Suprapubic skin (tissue), 4 donors: ENCODE results near the gene STX1B. TPM values are rescaled to one million over a fixed set of nuclear protein-coding genes. Genes with fewer than 3 reads are reported as not detected.
A peak's percentile ranks its signal among the peaks of the same experiment; 100 is the strongest.
"Not testable (repeated sequence)": the region's sequence is repeated elsewhere in the genome, so short reads cannot be mapped to it uniquely, and the experiment has no call there.

Experiments used
- DNase-seq, 2 donors: peaks; one replicate each; pipeline ENCODE4 v3.0.0-alpha.2; 2019; ENCODE audit warnings: low spot score in 2 of 2
- H3K27ac ChIP-seq: fragments of 200-600 bp; sonication (generic); one replicate; pipeline ENCODE4 v1.5.1; 2019
- H3K27me3 ChIP-seq: fragments of 200-600 bp; sonication (generic); one replicate; pipeline ENCODE4 v1.5.1; 2019
- H3K36me3 ChIP-seq: fragments of 200-600 bp; sonication (generic); one replicate; pipeline ENCODE4 v1.5.1; 2019
- H3K4me1 ChIP-seq: fragments of 200-600 bp; sonication (generic); one replicate; pipeline ENCODE4 v1.5.1; 2019
- H3K4me3 ChIP-seq: fragments of 200-600 bp; sonication (generic); one replicate; pipeline ENCODE4 v1.5.1; 2019; ENCODE audit warnings: mild to moderate bottlenecking
- H3K9me3 ChIP-seq: fragments of 200-600 bp; sonication (generic); one replicate; pipeline ENCODE4 v1.5.1; 2019
- CTCF ChIP-seq, 2 donors: fragments of 200-600 bp in 1 of 2; fragments of 450-650 bp in 1 of 2; sonication (generic) in 1 of 2; IDR thresholded peaks; one replicate each; pipeline ENCODE4 v1.5.1; 2016 to 2019; ENCODE audit warnings: antibody characterized with exemption in 2 of 2, mild to moderate bottlenecking in 1 of 2, moderate library complexity in 1 of 2
- EP300 ChIP-seq: sonication (generic); formaldehyde crosslinking; IDR thresholded peaks from one replicate; pipeline ENCODE4 v1.6.1; 2017; ENCODE audit warnings: antibody characterized with exemption
- POLR2AphosphoS5 ChIP-seq, 3 donors: sonication (generic); formaldehyde crosslinking; IDR thresholded peaks; one replicate each; pipeline ENCODE4 v1.6.1; 2017; ENCODE audit warnings: antibody characterized with exemption in 3 of 3
- WGBS: methylation state at CpG from one replicate; pipeline ENCODE4 v1.1.5; 2018; 5-methylcytosine and 5-hydroxymethylcytosine counted together
- total RNA-seq, 4 donors: library from RNA; depleted of rRNA; stranded (reverse); fragments of >200 nt; gene quantifications; one replicate each; pipeline ENCODE4 v1.1.0, GENCODE V29; 2016

The STX1B gene
- total RNA-seq, 4 donors from 2014 or later: 0.55 to 3.5 (median 2.0) TPM

DNA sequence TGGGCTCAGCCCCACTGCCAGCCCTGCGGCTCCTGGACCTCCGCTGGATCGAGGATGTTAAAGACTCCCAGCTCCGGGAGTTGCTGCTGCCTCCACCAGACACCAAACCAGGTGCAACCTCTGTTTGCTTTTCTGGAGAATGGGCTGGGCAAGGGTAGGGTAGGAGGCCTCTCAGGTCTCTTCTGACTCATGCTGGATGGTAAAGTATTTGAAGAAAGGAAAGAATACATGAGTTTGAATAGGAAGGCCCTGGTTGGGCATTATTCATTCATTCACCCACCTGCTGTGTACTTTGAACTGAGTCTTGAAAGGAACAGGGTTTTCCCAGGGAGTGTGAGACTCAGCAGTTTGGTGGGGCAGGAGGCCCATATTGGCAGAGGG is 68.0 kb downstream of the STX1B start:
- TF ChIP-seq CTCF (IDR thresholded peaks at IDR 0.05) (no peak), EP300 (no peak)
- H3K4me3 ChIP-seq: no peak overlapping the region
- no peak for DNase-seq
- peaks cover 24% of the 10 kb centered on the region for H3K36me3 ChIP-seq
- no peaks in the 10 kb centered on the region for H3K27me3 ChIP-seq
- no peak overlapping the region for H3K27ac ChIP-seq
- WGBS: 100% methylated on average over 2 of the region's 4 CpGs
- no peaks in the 10 kb centered on the region for H3K9me3 ChIP-seq
- H3K4me1 ChIP-seq: peaks cover 22% of the 10 kb centered on the region

DNA sequence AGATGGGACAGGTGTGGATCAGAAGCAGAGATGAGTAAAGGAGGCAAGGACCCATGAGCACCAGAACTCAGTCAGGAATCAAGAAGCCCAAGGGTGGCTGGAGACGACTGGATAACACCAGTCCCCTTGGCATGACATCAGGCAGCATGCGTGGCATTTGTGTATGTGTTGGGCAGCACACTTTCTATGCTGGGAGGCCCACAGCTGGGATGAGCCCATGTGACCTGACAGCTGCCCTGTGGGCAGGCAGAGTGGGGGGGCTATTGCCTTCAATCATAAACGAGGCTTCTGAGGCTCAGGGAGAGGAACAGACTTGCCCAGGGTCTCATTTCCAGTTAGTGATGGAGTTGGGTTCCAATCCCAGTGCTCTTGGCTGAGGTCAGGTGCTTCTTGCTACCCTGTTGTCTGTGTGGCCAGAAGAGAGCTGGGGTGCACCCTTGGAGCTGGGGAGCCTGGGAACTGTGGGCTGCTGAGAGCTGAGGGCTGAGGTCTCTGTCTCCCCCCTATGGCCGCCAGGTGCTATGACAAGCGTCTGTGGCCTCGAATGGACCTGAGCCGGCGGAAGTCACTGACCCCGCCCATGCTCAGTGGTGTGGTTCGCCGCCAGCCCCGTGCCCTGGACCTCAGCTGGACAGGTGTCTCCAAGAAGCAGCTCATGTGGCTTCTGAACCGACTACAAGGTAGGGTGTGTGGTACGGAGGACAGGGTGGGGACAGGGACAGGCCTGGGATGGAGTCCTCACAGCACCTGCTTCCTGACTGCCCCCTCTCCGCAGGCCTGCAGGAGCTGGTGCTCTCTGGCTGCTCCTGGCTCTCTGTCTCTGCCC is 68.6 kb downstream of the STX1B start:
- no peak overlapping the region for H3K4me3 ChIP-seq
- H3K27me3 ChIP-seq: no peaks in the 10 kb centered on the region
- H3K9me3 ChIP-seq: no peaks in the 10 kb centered on the region
- H3K27ac ChIP-seq: no peak overlapping the region
- WGBS: 13% methylated on average over 12 of the region's 15 CpGs
- peaks cover 22% of the 10 kb centered on the region for H3K4me1 ChIP-seq
- peaks cover 23% of the 10 kb centered on the region for H3K36me3 ChIP-seq
- peak; percentile 74 to 94 for TF ChIP-seq CTCF (IDR thresholded peaks at IDR 0.05)
- TF ChIP-seq POLR2AphosphoS5 (IDR thresholded peaks at IDR 0.05): no peak
- peak in 1 of 2 donors; percentile 86 for DNase-seq

- H3K27me3 ChIP-seq, H3K4me3 ChIP-seq, DNase-seq, H3K9me3 ChIP-seq, H3K27ac ChIP-seq: not testable (repeated sequence)
- H3K36me3 ChIP-seq: peaks cover 20% of the 10 kb centered on the region
- 91% methylated on average over 8 of the region's 8 CpGs for WGBS
- H3K4me1 ChIP-seq: peaks cover 25% of the 10 kb centered on the region
Measured at GRCh38 chr16:30939571-30939970, 70.9 kb downstream of the STX1B start.

Other genes with a start within 250 kb of the STX1B start
- 1 to 10 TPM; 3.8 to 6.7 (median 5.0) TPM for gene CFAP119, start 248.6 kb downstream of the STX1B start, total RNA-seq
- 10 to 100 TPM; 65.6 to 89.7 (median 76.5) TPM for gene RNF40, start 248.3 kb downstream of the STX1B start, total RNA-seq
- 10 to 100 TPM; 11.5 to 22.9 (median 16.1) TPM for gene ZNF629, start 223.4 kb downstream of the STX1B start, total RNA-seq
- gene BCL7C, start 116.6 kb downstream of the STX1B start, total RNA-seq: 10 to 100 TPM; 32.3 to 47.2 (median 43.9) TPM
- gene CTF1, start 114.0 kb downstream of the STX1B start, total RNA-seq: 1 to 10 TPM in 1 of 4 donors, under 1 TPM in 3; 0.30 to 1.3 (median 0.71) TPM
- 10 to 100 TPM; 21.7 to 28.7 (median 24.5) TPM for gene FBXL19, start 87.1 kb downstream of the STX1B start, total RNA-seq
- gene ORAI3, start 61.6 kb downstream of the STX1B start, total RNA-seq: 10 to 100 TPM; 25.7 to 41.0 (median 32.7) TPM
- gene SETD1A, start 52.9 kb downstream of the STX1B start, total RNA-seq: 10 to 100 TPM; 12.5 to 14.7 (median 13.7) TPM
- gene HSD3B7, start 25.4 kb downstream of the STX1B start, total RNA-seq: 10 to 100 TPM; 13.2 to 20.8 (median 16.0) TPM
- 100 to 1,000 TPM in 1 of 4 donors, 10 to 100 TPM in 3; 32.5 to 118 (median 47.8) TPM for gene STX4, start 22.9 kb upstream of the STX1B start, total RNA-seq
- gene ZNF668, start 63.6 kb upstream of the STX1B start, total RNA-seq: 10 to 100 TPM in 3 of 4 donors, 1 to 10 TPM in 1; 9.0 to 15.9 (median 12.6) TPM
- gene ZNF646, start 63.8 kb upstream of the STX1B start, total RNA-seq: 10 to 100 TPM; 19.2 to 31.7 (median 26.8) TPM
- 1 to 10 TPM; 2.0 to 10.0 (median 5.1) TPM for gene PRSS53, start 78.3 kb upstream of the STX1B start, total RNA-seq
- 10 to 100 TPM; 53.8 to 79.3 (median 68.0) TPM for gene VKORC1, start 84.2 kb upstream of the STX1B start, total RNA-seq
- 10 to 100 TPM; 51.0 to 63.2 (median 58.2) TPM for gene BCKDK, start 97.7 kb upstream of the STX1B start, total RNA-seq
- gene KAT8, start 107.0 kb upstream of the STX1B start, total RNA-seq: 100 to 1,000 TPM in 1 of 4 donors, 10 to 100 TPM in 3; 62.3 to 100 (median 69.8) TPM
- gene PRSS8, start 125.1 kb upstream of the STX1B start, total RNA-seq: 100 to 1,000 TPM in 3 of 4 donors, 10 to 100 TPM in 1; 46.3 to 168 (median 140) TPM
- 10 to 100 TPM in 2 of 4 donors, 1 to 10 TPM in 2; 2.2 to 17.8 (median 8.4) TPM for gene PRSS36, start 139.4 kb upstream of the STX1B start, total RNA-seq
- 100 to 1,000 TPM in 1 of 4 donors, 10 to 100 TPM in 3; 52.5 to 121 (median 58.9) TPM for gene FUS, start 169.5 kb upstream of the STX1B start, total RNA-seq
- gene PYCARD, start 192.1 kb upstream of the STX1B start, total RNA-seq: 100 to 1,000 TPM in 3 of 4 donors, 10 to 100 TPM in 1; 43.8 to 162 (median 121) TPM
- gene TRIM72, start 203.5 kb upstream of the STX1B start, total RNA-seq: under 1 TPM in 2 of 4 donors, not detected in 2; 0.15 to 0.17 TPM
- gene PYDC1, start 206.5 kb upstream of the STX1B start, total RNA-seq: 10 to 100 TPM in 2 of 4 donors, 1 to 10 TPM in 1, not detected in 1; 4.2 to 17.7 (median 13.8) TPM
- 10 to 100 TPM in 1 of 4 donors, 1 to 10 TPM in 2, under 1 TPM in 1; 0.98 to 14.4 (median 3.8) TPM for gene ITGAM, start 249.3 kb upstream of the STX1B start, total RNA-seq